ENCODE data around the gene OR2C3.

The OR2C3 gene

GRCh38 chr1:247536340-247536739 is at the start of gene OR2C3:
TSS of gene OR2C3 (minus strand) at chr1:247536440. CDS start at chr1:247532511, 3,929 bp downstream.
- no peak for TF ChIP-seq ZNF501 (tag by site-specific recombination; IDR thresholded peaks at IDR 0.05)
- TF ChIP-seq ZNF777 (tag by site-specific recombination; IDR thresholded peaks at IDR 0.05; ENCODE audit: borderline replicate concordance) = no peak
- TF ChIP-seq MYNN (tag by site-specific recombination; IDR thresholded peaks at IDR 0.05; ENCODE audit: borderline replicate concordance) = no peak
- no peak for TF ChIP-seq ZNF610 (tag by site-specific recombination; IDR thresholded peaks at IDR 0.05; ENCODE audit: borderline replicate concordance)
- no peak for TF ChIP-seq ZNF146 (tag by site-specific recombination; IDR thresholded peaks at IDR 0.05)
- no peak for TF ChIP-seq BCL11A (tag by site-specific recombination; IDR thresholded peaks at IDR 0.05; ENCODE audit: low read depth)
- ChIA-PET POLR2A (no interaction called here), CTCF (no interaction called here)
- Histone ChIP-seq H3K36me3 (ENCODE audit: control insufficient read depth in 2 of 2, insufficient read depth in 1 of 2, low read length in 2 of 2) (no peaks in the 10 kb centered on the region), H3K9me3 (ENCODE audit: control insufficient read depth, insufficient read depth, low read depth, low read length) (no peaks in the 10 kb centered on the region), H3K4me3 (ENCODE audit: low read depth, low read length) (no peak within 1 kb of the TSS), H3K27ac (ENCODE audit: extremely low read depth, low read depth, low read length) (no peak within 1 kb of the TSS), H3K4me1 (ENCODE audit: control insufficient read depth, insufficient read depth, low read length) (no peaks in the 10 kb centered on the region)

- Histone ChIP-seq H3K9me3 (ENCODE audit: control insufficient read depth, insufficient read depth, low read depth, low read length) (no peaks in the 10 kb centered on the region), H3K4me1 (ENCODE audit: control insufficient read depth, insufficient read depth, low read length) (no peaks in the 10 kb centered on the region), H3K36me3 (ENCODE audit: control insufficient read depth in 2 of 2, insufficient read depth in 1 of 2, low read length in 2 of 2) (no peaks in the 10 kb centered on the region), H3K4me3 (ENCODE audit: low read depth, low read length) (no peak overlapping the region), H3K27ac (ENCODE audit: extremely low read depth, low read depth, low read length) (no peak overlapping the region)
- TF ChIP-seq ZNF544 (tag by site-specific recombination; IDR thresholded peaks at IDR 0.05) = no peak
- TF ChIP-seq FEZF1 (tag by site-specific recombination; IDR thresholded peaks at IDR 0.05) = no peak
- TF ChIP-seq ZFP3 (tag by site-specific recombination; IDR thresholded peaks at IDR 0.05; ENCODE audit: low read depth) = no peak
- no peak for TF ChIP-seq SP3 (tag by site-specific recombination; IDR thresholded peaks at IDR 0.05)
- TF ChIP-seq ZNF157 (tag by site-specific recombination; IDR thresholded peaks at IDR 0.05) = no peak
- no peak for TF ChIP-seq MZF1 (tag by site-specific recombination; IDR thresholded peaks at IDR 0.05; ENCODE audit: borderline replicate concordance)
- no peak for TF ChIP-seq ZBTB6 (tag by site-specific recombination; IDR thresholded peaks at IDR 0.05)
- TF ChIP-seq ZNF155 (tag by site-specific recombination; IDR thresholded peaks at IDR 0.05) = no peak
- TF ChIP-seq ZNF24 (tag by site-specific recombination; IDR thresholded peaks at IDR 0.05) = no peak
- no peak for TF ChIP-seq GFI1B (tag by site-specific recombination; IDR thresholded peaks at IDR 0.05)
- no peak for TF ChIP-seq PATZ1 (tag by site-specific recombination; IDR thresholded peaks at IDR 0.05)
- no peak for TF ChIP-seq ZSCAN4 (tag by site-specific recombination; IDR thresholded peaks at IDR 0.05)
- no peak for TF ChIP-seq ZNF394 (tag by site-specific recombination; IDR thresholded peaks at IDR 0.05; ENCODE audit: borderline replicate concordance)
- no peak for TF ChIP-seq ZNF175 (tag by site-specific recombination; IDR thresholded peaks at IDR 0.05)
- no peak for TF ChIP-seq ZNF354C (tag by site-specific recombination; IDR thresholded peaks at IDR 0.05; ENCODE audit: borderline replicate concordance, low read depth)
- TF ChIP-seq HOXC10 (CRISPR knock-in tag; IDR thresholded peaks at IDR 0.05) = no peak
- TF ChIP-seq ZNF701 (tag by site-specific recombination; IDR thresholded peaks at IDR 0.05) = no peak
- no peak for TF ChIP-seq ZNF521 (tag by site-specific recombination; IDR thresholded peaks at IDR 0.05)
- TF ChIP-seq ZNF621 (tag by site-specific recombination; IDR thresholded peaks at IDR 0.05) = no peak
- CTCF ChIA-PET = no interaction called here
- POLR2A ChIA-PET = no interaction called here
These were observed 42.8 kb upstream of the OR2C3 start for GRCh38 chr1:247578946-247579460.

Measured in HEK293 (cell line).